T-cell (primary cell): ENCODE data around the gene LSS. TPM values are rescaled to one million over a fixed set of nuclear protein-coding genes. Genes with fewer than 3 reads are reported as not detected.
A peak's percentile ranks its signal among the peaks of the same experiment; 100 is the strongest.
"Not testable (repeated sequence)": the region's sequence is repeated elsewhere in the genome, so short reads cannot be mapped to it uniquely, and the experiment has no call there.

Experiments
- ATAC-seq, 4 experiments: fragments of 200-7000 bp in 3 of 4; fragments of 150-1000 bp in 1 of 4; cut with Tn5 transposase; replicated peaks in 1 of 4; 1 replicate in 3 of 4; 2 replicates in 1 of 4; pipeline ENCODE4 v1.10.0; 2021; ENCODE audit warnings: moderate library complexity in 3 of 4, mild to moderate bottlenecking in 2 of 4, moderate number of reproducible peaks in 1 of 4
- CTCF ChIA-PET, 2 donors: fragments of 300-600 bp; sonication (Branson Sonifier 250); formaldehyde crosslinking; loops; one replicate each; lab custom pipeline; 2022; ENCODE audit warnings: antibody characterized with exemption in 2 of 2; lab: Charles Lee
- POLR2A ChIA-PET, 2 donors: fragments of 300-600 bp; sonication (Branson Sonifier 250); formaldehyde crosslinking; loops; one replicate each; lab custom pipeline; 2022; ENCODE audit warnings: antibody characterized with exemption in 2 of 2; lab: Charles Lee
- DNase-seq, 35 experiments: peaks; one replicate each; pipeline versions ENCODE4 v3.0.0 to v3.0.0-alpha.2; 2013 to 2023
- H3K27ac ChIP-seq: one replicate; pipeline ENCODE4 v1.5.1; 2013; ENCODE audit warnings: low read length
- H3K27me3 ChIP-seq, 2 experiments: replicated peaks in 1 of 2; 1 replicate in 1 of 2; 2 replicates in 1 of 2; pipeline versions ENCODE4 v1.6.1 to v1.7.0; 2013; ENCODE audit warnings: low read length in 1 of 2, mixed read lengths in 1 of 2; ENCODE audit not compliant: control insufficient read depth in 2 of 2, insufficient read depth in 2 of 2; ENCODE audit errors: extremely low read depth in 1 of 2
- H3K36me3 ChIP-seq, 2 donors: 1 replicate in 1 of 2; 2 replicates in 1 of 2; pipeline versions ENCODE4 v1.6.1 to v1.7.0; 2013; ENCODE audit warnings: low read length in 1 of 2; ENCODE audit not compliant: control insufficient read depth in 2 of 2, insufficient read depth in 1 of 2; ENCODE audit errors: extremely low read depth in 1 of 2
- H3K4me1 ChIP-seq, 2 experiments: 1 replicate in 1 of 2; 2 replicates in 1 of 2; pipeline versions ENCODE4 v1.6.1 to v1.7.0; 2013; ENCODE audit warnings: low read length in 2 of 2, mixed read lengths in 1 of 2; ENCODE audit not compliant: insufficient read depth in 2 of 2, control insufficient read depth in 1 of 2; ENCODE audit errors: extremely low read depth in 1 of 2
- H3K4me3 ChIP-seq, 2 donors: 1 replicate in 1 of 2; 2 replicates in 1 of 2; pipeline versions ENCODE4 v1.5.1 to v1.7.0; 2013; ENCODE audit warnings: mild to moderate bottlenecking in 2 of 2, low read length in 1 of 2, moderate library complexity in 1 of 2; ENCODE audit not compliant: control insufficient read depth in 1 of 2; ENCODE audit errors: extremely low read depth in 1 of 2
- H3K9me3 ChIP-seq: 2 replicates; pipeline ENCODE4 v1.7.0; 2013
- H3K27ac Mint-ChIP-seq, 2 donors: one replicate each; pipeline ENCODE4 v1.8.0; 2020 to 2021; ENCODE audit warnings: mild to moderate bottlenecking in 2 of 2, mixed read lengths in 2 of 2
- H3K27me3 Mint-ChIP-seq, 2 donors: one replicate each; pipeline ENCODE4 v1.8.0; 2021 to 2022; ENCODE audit warnings: mixed read lengths in 2 of 2
- H3K36me3 Mint-ChIP-seq: one replicate; pipeline ENCODE4 v1.8.0; 2021; ENCODE audit warnings: mixed read lengths
- H3K4me1 Mint-ChIP-seq, 3 donors: one replicate each; pipeline ENCODE4 v1.8.0; 2020 to 2022; ENCODE audit warnings: mixed read lengths in 3 of 3, mild to moderate bottlenecking in 1 of 3
- H3K4me3 Mint-ChIP-seq, 3 donors: one replicate each; pipeline ENCODE4 v1.8.0; 2020 to 2022; ENCODE audit warnings: mild to moderate bottlenecking in 3 of 3, mixed read lengths in 3 of 3, moderate library complexity in 3 of 3
- H3K9me3 Mint-ChIP-seq, 3 donors: one replicate each; pipeline ENCODE4 v1.8.0; 2020 to 2022; ENCODE audit warnings: mixed read lengths in 3 of 3
- WGBS: methylation state at CpG from one replicate; pipeline ENCODE4 v1.1.5; 2013; ENCODE audit warnings: missing lambda C conversion rate; ENCODE audit not compliant: insufficient coverage; 5-methylcytosine and 5-hydroxymethylcytosine counted together
- total RNA-seq, 35 experiments: library from RNA in 6 of 35; stranded (reverse) in 6 of 35; fragments of 120-200 nt in 1 of 35; gene quantifications; one replicate each; pipeline versions ENCODE4 v1.2.1 to v1.2.4 and lab custom pipeline; 2013 to 2026

LSS gene
- total RNA-seq, 5 donors from 2014 or later (not counting 1 experiment from before 2014, with no cell fraction given): 41.3 to 63.0 (median 49.4) TPM

DNA sequence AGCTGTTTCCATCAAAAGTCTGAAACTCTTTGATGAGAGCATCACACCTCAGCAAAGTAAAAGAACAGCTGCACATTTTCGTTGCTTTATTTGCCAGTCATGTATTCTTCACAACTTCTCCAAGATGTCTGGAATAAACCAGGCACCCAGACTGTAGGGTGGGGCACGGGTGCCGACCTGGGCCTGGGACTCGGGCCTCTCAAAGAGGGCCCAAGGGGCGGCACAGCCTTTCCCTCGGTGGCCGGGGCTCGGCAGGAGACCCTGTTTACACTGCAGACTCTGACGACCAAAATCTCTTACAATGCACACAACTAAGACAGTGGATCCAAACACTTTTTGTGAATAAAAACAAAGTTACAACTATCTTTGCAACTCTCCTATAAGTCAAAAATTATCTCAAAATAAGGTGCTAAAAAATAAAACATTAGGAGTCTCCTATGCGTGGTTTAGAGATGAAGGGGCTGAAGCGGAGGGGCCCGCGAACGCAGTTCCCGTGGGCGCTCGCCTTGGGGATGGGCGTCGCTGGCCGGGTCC is 696 bp downstream of the LSS start:
- H3K9me3 Mint-ChIP-seq: no peaks in the 10 kb centered on the region
- POLR2A ChIA-PET: no interaction called here
- peak overlapping the region; percentile 78 to 84 (median 83) for H3K4me3 Mint-ChIP-seq

DNA sequence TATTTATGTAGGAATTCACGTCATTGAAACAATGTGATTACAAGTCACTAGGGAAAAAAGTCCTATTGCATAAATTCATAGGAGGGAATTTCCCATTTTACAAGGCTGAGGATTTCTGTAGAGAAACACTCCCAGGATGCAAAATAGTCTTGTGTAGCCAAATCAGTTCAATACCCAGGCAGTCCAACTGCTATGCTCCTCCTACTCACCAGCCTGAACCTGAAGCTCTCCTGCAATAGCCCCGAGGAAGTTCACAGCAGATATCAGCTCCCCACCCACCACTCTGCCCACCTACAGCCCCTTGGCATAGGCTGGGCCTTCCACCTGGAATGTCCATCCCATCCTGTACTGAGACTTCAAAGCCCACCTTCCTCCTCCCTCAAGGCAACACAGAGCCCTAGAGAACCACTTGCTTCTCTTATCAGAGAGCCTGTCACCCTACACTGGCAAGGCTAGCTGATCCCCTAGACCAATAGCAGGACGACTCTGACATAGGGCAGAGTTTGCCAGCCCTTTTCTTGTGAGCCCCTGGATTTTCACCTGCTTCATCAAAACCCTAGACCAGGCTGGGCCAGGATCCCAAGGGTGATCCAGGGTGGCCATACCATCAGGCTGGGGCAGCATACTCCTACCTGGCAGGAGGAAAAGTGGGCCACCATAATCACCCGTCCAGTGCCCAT is 1.5 kb downstream of the LSS start:
- POLR2A ChIA-PET: no interaction called here
- ATAC-seq (no peak), DNase-seq (no peak)
- Histone ChIP-seq H3K9me3 (no peaks in the 10 kb centered on the region), H3K36me3 (peaks cover 0 to 7% of the 10 kb centered on the region in 2 donors), H3K27me3 (no peaks in the 10 kb centered on the region), H3K4me1 (peaks cover 2 to 31% of the 10 kb centered on the region in 2 experiments), H3K4me3 (no peak overlapping the region), H3K27ac (no peak overlapping the region)
- Mint-ChIP-seq H3K27ac (peak overlapping the region; percentile 44 to 59), H3K36me3 (peaks cover 10% of the 10 kb centered on the region), H3K4me1 (peaks cover 42 to 61% (median 42%) of the 10 kb centered on the region in 3 donors), H3K27me3 (no peaks in the 10 kb centered on the region), H3K9me3 (no peaks in the 10 kb centered on the region), H3K4me3 (peak overlapping the region; percentile 78 to 84 (median 83))
- 71% methylated on average over 3 of the region's 4 CpGs for WGBS
- CTCF ChIA-PET: no interaction called here

More for the DNA sequence above, 696 bp downstream of the LSS start:
- H3K36me3 Mint-ChIP-seq: peaks cover 10% of the 10 kb centered on the region
- Histone ChIP-seq H3K36me3 (peaks cover 0 to 1% of the 10 kb centered on the region in 2 donors), H3K4me3 (peak overlapping the region; percentile 79 to 89), H3K27ac (no peak overlapping the region), H3K9me3 (no peaks in the 10 kb centered on the region), H3K27me3 (no peaks in the 10 kb centered on the region), H3K4me1 (peaks cover 2 to 31% of the 10 kb centered on the region in 2 experiments)
- H3K27me3 Mint-ChIP-seq: no peaks in the 10 kb centered on the region
- ATAC-seq (no peak), DNase-seq (peak in 2 of 35 experiments; percentile 10 to 17)
- peak overlapping the region; percentile 44 to 59 for H3K27ac Mint-ChIP-seq
- H3K4me1 Mint-ChIP-seq: peaks cover 42 to 61% (median 46%) of the 10 kb centered on the region in 3 donors
- CTCF ChIA-PET: no interaction called here
- WGBS: 0% methylated on average over 16 of the region's 20 CpGs

GRCh38 chr21:46226146-46226545 is 2.4 kb downstream of the LSS start:
- 100% methylated on average over 1 of the region's 1 CpG for WGBS
- H3K27me3 Mint-ChIP-seq: no peaks in the 10 kb centered on the region
- Histone ChIP-seq H3K4me3 (peak overlapping the region in 1 of 2 donors; percentile 5), H3K4me1 (peaks cover 2 to 31% of the 10 kb centered on the region in 2 experiments), H3K27ac (no peak overlapping the region), H3K27me3 (no peaks in the 10 kb centered on the region), H3K36me3 (peaks cover 5 to 12% of the 10 kb centered on the region in 2 donors), H3K9me3 (no peaks in the 10 kb centered on the region)
- CTCF ChIA-PET: no interaction called here
- H3K27ac Mint-ChIP-seq: no peak overlapping the region
- H3K4me3 Mint-ChIP-seq: peak overlapping the region in 1 of 3 donors; percentile 84
- POLR2A ChIA-PET: no interaction called here
- peaks cover 37 to 56% (median 37%) of the 10 kb centered on the region in 3 donors for H3K4me1 Mint-ChIP-seq
- H3K9me3 Mint-ChIP-seq: no peaks in the 10 kb centered on the region
- peaks cover 15% of the 10 kb centered on the region for H3K36me3 Mint-ChIP-seq
- DNase-seq: no peak
- ATAC-seq: no peak

- CTCF ChIA-PET, ATAC-seq, H3K9me3 ChIP-seq, H3K27me3 Mint-ChIP-seq, H3K27ac ChIP-seq, H3K9me3 Mint-ChIP-seq, POLR2A ChIA-PET, H3K27ac Mint-ChIP-seq, H3K4me3 ChIP-seq, H3K27me3 ChIP-seq, DNase-seq, H3K4me3 Mint-ChIP-seq: not testable (repeated sequence)
- peaks cover 14 to 28% of the 10 kb centered on the region in 2 donors for H3K36me3 ChIP-seq
- peaks cover 0 to 21% of the 10 kb centered on the region in 2 experiments for H3K4me1 ChIP-seq
- 97% methylated on average over 15 of the region's 18 CpGs for WGBS
- Mint-ChIP-seq H3K36me3 (peaks cover 33% of the 10 kb centered on the region), H3K4me1 (peaks cover 25 to 33% (median 25%) of the 10 kb centered on the region in 3 donors)
Observed at GRCh38 chr21:46223661-46224060, 4.9 kb downstream of the LSS start.

DNA sequence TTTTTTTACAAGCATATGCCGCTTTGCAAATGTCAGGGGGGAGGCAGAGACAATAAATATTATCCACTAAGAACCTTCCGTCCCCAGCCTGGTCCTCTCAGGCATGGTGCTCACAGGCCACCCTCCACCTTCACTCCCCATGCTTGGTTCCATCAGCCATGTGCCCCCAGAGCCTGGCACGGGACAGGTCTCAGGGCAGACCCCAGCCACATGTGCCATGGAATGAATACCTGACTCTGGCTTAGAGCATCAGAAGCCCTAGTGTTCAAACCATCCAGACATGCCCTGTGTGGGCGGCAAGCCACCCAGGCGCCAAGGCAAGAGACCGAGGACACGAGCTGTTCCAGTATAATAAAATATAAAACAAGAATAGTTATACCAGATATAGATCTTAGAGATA is 5.4 kb downstream of the LSS start:
- peaks cover 0 to 20% of the 10 kb centered on the region in 2 experiments for H3K4me1 ChIP-seq
- Mint-ChIP-seq H3K9me3 (no peaks in the 10 kb centered on the region), H3K4me3 (no peak overlapping the region), H3K27ac (no peak overlapping the region), H3K4me1 (peaks cover 25 to 33% (median 25%) of the 10 kb centered on the region in 3 donors), H3K27me3 (no peaks in the 10 kb centered on the region), H3K36me3 (peaks cover 33% of the 10 kb centered on the region)
- H3K27me3 ChIP-seq: no peaks in the 10 kb centered on the region
- ChIA-PET POLR2A (no interaction called here), CTCF (no interaction called here)
- DNase-seq (no peak), ATAC-seq (no peak)
- H3K36me3 ChIP-seq: peaks cover 17 to 28% of the 10 kb centered on the region in 2 donors
- H3K4me3 ChIP-seq: no peak overlapping the region
- no peak overlapping the region for H3K27ac ChIP-seq
- WGBS: 100% methylated on average over 2 of the region's 7 CpGs
- no peaks in the 10 kb centered on the region for H3K9me3 ChIP-seq

GRCh38 chr21:46222436-46223116 is 6.0 kb downstream of the LSS start:
- H3K27ac Mint-ChIP-seq: no peak overlapping the region
- ChIA-PET POLR2A (no interaction called here), CTCF (no interaction called here)
- H3K36me3 ChIP-seq: peaks cover 17 to 28% of the 10 kb centered on the region in 2 donors
- ATAC-seq (no peak), DNase-seq (no peak)
- H3K27ac ChIP-seq: no peak overlapping the region
- no peak overlapping the region for H3K4me3 ChIP-seq
- no peaks in the 10 kb centered on the region for H3K9me3 Mint-ChIP-seq
- no peaks in the 10 kb centered on the region for H3K27me3 Mint-ChIP-seq
- peaks cover 0 to 14% of the 10 kb centered on the region in 2 experiments for H3K4me1 ChIP-seq
- no peaks in the 10 kb centered on the region for H3K9me3 ChIP-seq
- H3K4me3 Mint-ChIP-seq: no peak overlapping the region
- no peaks in the 10 kb centered on the region for H3K27me3 ChIP-seq
- 76% methylated on average over 6 of the region's 11 CpGs for WGBS
- peaks cover 21 to 28% (median 21%) of the 10 kb centered on the region in 3 donors for H3K4me1 Mint-ChIP-seq
- H3K36me3 Mint-ChIP-seq: peaks cover 33% of the 10 kb centered on the region
